Measurements from ENCODE around the gene ATOH8.

Gene ATOH8

DNA sequence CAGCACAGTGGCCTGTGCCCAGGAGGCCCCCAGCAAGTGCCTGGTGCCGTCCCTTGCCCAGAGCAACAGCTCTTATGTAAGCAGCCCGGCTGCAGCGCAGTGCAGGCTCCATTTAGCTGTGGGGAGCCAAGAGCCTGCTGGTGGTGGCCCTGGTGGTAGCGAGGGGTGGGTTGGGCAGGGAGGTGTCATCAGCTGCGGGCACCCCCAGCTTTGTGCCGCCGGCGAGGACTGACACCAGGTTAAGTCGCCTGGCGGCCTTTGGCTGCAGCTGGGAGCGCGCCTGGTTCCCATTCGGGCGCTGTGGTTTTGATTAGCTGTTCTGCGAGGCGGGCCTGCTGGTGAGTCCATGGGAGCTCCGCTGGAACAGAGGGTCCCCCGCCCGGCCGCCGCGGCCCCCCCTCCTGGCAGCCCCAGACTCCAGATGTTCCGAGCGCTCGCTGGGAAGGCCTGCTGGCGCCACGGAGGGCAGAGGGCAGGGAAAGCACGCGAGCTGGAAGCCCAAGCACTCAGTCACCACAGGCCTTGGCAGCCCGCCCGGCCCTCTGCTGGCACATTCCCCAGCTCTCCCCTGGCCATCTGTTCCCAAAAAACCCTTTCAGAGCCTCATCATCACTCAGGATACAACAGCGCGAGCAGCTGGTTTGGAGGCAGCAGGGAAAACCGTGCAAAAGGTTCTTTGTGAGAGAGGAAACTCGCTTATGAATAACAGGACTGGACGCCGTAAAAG is 18.4 kb downstream of the ATOH8 start:
- TF ChIP-seq, protein P1, sequence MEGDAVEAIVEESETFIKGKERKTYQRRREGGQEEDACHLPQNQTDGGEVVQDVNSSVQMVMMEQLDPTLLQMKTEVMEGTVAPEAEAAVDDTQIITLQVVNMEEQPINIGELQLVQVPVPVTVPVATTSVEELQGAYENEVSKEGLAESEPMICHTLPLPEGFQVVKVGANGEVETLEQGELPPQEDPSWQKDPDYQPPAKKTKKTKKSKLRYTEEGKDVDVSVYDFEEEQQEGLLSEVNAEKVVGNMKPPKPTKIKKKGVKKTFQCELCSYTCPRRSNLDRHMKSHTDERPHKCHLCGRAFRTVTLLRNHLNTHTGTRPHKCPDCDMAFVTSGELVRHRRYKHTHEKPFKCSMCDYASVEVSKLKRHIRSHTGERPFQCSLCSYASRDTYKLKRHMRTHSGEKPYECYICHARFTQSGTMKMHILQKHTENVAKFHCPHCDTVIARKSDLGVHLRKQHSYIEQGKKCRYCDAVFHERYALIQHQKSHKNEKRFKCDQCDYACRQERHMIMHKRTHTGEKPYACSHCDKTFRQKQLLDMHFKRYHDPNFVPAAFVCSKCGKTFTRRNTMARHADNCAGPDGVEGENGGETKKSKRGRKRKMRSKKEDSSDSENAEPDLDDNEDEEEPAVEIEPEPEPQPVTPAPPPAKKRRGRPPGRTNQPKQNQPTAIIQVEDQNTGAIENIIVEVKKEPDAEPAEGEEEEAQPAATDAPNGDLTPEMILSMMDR (IDR thresholded peaks at IDR 0.05), result no peak

DNA sequence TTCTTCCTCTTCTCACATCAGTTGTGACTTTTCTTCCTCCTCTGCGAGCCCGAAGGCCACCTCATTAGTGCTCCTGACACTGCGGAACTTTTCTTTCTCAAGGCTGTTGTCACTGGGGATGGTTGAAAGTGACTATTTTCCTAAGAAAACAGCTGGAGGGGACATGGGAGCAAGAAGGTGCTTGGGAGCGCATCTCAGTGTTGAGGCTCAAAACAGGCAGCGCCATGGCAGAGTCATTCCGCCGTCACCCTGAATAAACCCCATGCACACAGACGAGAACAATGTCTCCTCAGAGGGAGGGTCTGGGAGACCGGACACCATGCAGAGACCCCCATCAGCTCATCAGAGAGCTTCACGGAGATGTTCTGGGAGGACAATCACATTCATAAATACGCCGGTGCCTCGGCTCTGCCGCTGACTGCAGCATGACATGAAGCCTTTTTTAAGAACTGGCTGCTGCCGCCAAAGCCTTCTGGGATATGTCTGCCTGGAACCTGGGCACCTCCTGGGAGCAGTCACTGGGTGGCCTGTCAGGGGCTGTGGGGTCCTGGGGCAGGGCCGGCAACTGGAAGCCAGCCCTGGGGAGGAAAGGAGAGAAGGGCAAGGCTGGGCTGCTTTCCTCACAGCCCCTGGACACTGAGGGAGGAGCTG is 19.2 kb downstream of the ATOH8 start:
- TF ChIP-seq, protein P1 (IDR thresholded peaks at IDR 0.05), result no peak

DNA sequence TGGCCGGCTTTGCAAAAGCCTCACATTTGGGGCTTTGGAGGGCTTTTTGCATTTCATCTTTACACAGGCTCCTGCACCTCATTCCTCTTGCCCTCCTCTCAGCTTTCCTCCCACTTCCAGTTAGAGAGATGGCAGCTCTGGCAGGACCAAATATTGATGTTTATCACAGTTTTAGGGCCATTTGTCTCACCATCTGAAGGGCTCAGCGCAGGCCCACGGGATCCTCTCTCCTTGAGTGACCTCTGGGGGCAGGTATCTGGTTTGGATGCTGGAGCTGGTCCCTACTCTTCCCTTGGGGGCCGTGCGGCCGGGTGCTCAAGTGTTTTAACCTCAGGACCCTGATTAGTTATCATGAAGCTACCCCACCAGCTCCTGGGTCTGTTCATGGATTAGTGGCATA is 19.9 kb downstream of the ATOH8 start:
- TF ChIP-seq, protein P1 (IDR thresholded peaks at IDR 0.05), result no peak

DNA sequence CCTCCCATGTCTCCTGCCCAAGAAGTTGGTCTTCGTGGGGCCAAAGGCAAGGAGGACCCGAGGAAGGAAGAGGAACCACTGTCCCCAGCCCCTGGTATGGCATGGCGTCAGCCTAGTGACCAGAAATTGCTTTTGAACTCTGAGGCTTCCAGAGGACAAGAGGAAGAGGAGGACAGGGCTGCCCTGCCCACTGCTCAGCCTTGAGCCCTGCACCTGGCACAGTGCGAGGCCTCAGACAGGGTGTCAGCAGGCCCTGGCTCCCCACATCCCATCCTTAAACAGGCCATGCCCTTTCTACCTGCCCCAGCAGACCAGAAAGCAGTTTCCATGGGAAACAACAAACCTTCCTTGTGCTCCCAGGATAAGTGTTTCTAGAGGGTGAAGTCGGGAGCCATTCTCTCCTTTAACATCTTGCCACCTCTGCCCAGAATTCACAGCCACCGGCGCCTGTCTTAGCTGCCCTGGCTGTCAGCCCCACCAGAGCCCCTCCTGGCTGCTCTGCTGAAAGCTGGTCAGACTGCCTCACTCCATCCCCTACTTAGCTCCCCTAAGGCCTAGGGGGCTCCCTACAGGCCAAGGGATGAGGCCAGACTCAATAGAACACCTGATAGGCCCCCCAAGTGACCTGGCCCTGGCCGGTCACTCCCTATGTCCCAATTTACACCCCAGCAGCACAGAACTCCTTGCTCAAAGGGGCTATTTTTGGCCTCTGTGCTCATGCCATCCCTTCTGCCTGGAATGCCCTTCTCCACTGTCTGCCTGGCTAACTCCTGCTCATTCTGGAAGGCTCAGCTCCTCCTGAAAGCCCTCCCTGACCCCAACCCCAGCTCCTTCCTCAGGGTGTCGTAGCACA is 20.6 kb downstream of the ATOH8 start:
- TF ChIP-seq, protein P1 (IDR thresholded peaks at IDR 0.05), result no peak

DNA sequence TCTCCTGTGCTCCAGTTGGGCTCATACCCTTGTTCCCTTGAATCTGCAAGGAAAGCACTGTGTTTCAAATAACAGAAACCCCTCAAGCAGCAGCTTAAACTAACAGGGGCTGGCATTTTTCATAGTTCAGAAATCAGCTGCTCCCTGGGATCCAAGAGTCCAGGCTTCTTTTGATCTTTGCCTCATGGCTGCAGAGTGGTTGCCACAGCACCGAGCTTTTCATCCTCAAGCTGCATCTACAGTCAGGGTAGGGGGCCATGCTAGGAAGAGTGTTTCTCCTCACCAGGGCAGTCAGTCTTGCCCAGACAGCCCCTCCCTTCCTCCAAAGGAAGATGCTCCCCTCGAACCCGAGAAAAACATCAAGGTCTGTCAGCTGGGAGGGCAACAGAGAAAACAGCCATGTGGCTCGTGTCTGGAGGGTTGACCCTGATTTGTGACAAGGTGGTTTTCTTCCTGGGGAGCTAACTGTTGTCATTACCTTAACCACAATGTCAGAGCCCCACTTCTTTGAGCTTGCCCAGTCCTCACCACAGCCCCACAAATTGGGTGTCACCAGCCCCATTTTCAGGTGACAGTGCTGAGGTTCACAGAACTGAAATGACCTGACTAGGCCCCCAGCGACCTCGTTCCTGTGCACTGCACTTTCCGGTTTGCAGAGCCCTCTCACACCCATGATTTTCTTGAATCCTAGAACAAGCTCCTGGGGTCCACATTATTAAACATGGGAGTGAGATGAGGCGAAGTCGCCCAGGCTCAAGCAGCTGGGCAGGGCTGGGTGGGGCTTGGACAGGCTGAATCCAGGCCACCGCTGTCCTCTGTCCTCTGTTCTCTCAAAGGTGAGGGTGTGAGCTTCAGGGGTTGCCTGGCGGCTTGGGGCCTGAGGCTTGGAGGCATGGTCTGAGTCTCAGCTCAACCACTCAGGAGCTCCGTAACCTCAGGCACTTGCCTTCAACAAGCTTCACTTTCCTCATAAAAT is 21.9 kb downstream of the ATOH8 start:
- TF ChIP-seq, protein P1 (IDR thresholded peaks at IDR 0.05), result no peak

DNA sequence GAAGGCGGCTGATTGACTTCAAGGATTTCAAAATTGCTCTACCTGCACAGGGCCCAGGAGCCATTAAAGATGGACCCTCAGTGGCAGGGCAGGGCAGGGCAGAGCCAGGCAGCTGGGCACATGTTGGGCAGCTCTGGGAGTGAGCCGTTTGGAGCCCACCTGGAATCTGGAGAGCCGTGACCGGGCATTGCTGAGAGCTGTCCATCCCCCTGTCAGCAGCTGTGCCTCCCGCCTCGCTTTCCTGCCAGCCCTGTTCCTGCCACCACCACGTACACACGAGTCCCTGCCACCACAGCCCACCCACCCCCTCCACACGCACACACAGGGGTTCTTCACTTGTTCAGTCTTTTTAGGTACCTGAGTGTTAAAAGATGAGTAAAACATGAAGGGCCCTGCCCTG is 22.9 kb downstream of the ATOH8 start:
- TF ChIP-seq, protein P1 (IDR thresholded peaks at IDR 0.05), result no peak
